Measurements from ENCODE around the gene KRT13. TPM values are rescaled to one million over a fixed set of nuclear protein-coding genes. Genes with fewer than 3 reads are reported as not detected.

KRT13 gene
- total RNA-seq, 1 experiment from 2014 or later, result not detected

- no TSS peak for BruUV-seq (replicated peaks)
- no peak for DNase-seq (ENCODE audit: low spot score)
- H3K36me3 ChIP-seq (ENCODE audit: insufficient read depth, low read length, poor library complexity, severe bottlenecking), result no peaks in the 10 kb centered on the region
- H3K4me1 ChIP-seq (ENCODE audit: insufficient read depth, low read length, poor library complexity, severe bottlenecking), result no peaks in the 10 kb centered on the region
- no peak overlapping the region for H3K4me3 ChIP-seq (ENCODE audit: low read depth, low read length, poor library complexity, severe bottlenecking)
- intact Hi-C loops (cut with micrococcal nuclease; ENCODE audit: unreplicated experiment), result no loop called here
- ChIA-PET CTCF (no interaction called here), POLR2A (ENCODE audit: low non-redundant PET) (interaction anchor here (0.5 kb wide), 1 partner anchor 172 kb away, joined by 3 read pairs; no protein-coding TSS in a partner anchor)
- H3K27ac ChIP-seq (ENCODE audit: low read depth, low read length, poor library complexity, severe bottlenecking), result no peak overlapping the region
- H3K27me3 ChIP-seq (replicated peaks; ENCODE audit: insufficient read depth, low read depth, low read length, poor library complexity), result no peaks in the 10 kb centered on the region
- TF ChIP-seq EZH2 (IDR thresholded peaks at IDR 0.05; ENCODE audit: borderline replicate concordance, low read depth, low read length, poor library complexity, severe bottlenecking), result no peak
- TF ChIP-seq, protein P1, sequence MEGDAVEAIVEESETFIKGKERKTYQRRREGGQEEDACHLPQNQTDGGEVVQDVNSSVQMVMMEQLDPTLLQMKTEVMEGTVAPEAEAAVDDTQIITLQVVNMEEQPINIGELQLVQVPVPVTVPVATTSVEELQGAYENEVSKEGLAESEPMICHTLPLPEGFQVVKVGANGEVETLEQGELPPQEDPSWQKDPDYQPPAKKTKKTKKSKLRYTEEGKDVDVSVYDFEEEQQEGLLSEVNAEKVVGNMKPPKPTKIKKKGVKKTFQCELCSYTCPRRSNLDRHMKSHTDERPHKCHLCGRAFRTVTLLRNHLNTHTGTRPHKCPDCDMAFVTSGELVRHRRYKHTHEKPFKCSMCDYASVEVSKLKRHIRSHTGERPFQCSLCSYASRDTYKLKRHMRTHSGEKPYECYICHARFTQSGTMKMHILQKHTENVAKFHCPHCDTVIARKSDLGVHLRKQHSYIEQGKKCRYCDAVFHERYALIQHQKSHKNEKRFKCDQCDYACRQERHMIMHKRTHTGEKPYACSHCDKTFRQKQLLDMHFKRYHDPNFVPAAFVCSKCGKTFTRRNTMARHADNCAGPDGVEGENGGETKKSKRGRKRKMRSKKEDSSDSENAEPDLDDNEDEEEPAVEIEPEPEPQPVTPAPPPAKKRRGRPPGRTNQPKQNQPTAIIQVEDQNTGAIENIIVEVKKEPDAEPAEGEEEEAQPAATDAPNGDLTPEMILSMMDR (conservative IDR thresholded peaks at IDR 0.05; ENCODE audit: low read depth, low read length), result no peak
- no peaks in the 10 kb centered on the region for H3K9me3 ChIP-seq (ENCODE audit: low read depth, low read length, poor library complexity, severe bottlenecking)
These were observed 7.2 kb upstream of the KRT13 start for GRCh38 chr17:41512546-41513167.

GRCh38 chr17:41511716-41512115 is 6.3 kb upstream of the KRT13 start:
- BruUV-seq (replicated peaks), result no TSS peak
- Histone ChIP-seq H3K27ac (ENCODE audit: low read depth, low read length, poor library complexity, severe bottlenecking) (no peak overlapping the region), H3K4me1 (ENCODE audit: insufficient read depth, low read length, poor library complexity, severe bottlenecking) (no peaks in the 10 kb centered on the region), H3K9me3 (ENCODE audit: low read depth, low read length, poor library complexity, severe bottlenecking) (no peaks in the 10 kb centered on the region), H3K36me3 (ENCODE audit: insufficient read depth, low read length, poor library complexity, severe bottlenecking) (no peaks in the 10 kb centered on the region), H3K27me3 (replicated peaks; ENCODE audit: insufficient read depth, low read depth, low read length, poor library complexity) (no peaks in the 10 kb centered on the region), H3K4me3 (ENCODE audit: low read depth, low read length, poor library complexity, severe bottlenecking) (no peak overlapping the region)
- ChIA-PET POLR2A (ENCODE audit: low non-redundant PET) (no interaction called here), CTCF (no interaction called here)
- TF ChIP-seq, protein P1 (conservative IDR thresholded peaks at IDR 0.05; ENCODE audit: low read depth, low read length), result no peak
- TF ChIP-seq EZH2 (IDR thresholded peaks at IDR 0.05; ENCODE audit: borderline replicate concordance, low read depth, low read length, poor library complexity, severe bottlenecking), result no peak
- intact Hi-C loops (cut with micrococcal nuclease; ENCODE audit: unreplicated experiment), result no loop called here
- DNase-seq (ENCODE audit: low spot score), result no peak

DNA sequence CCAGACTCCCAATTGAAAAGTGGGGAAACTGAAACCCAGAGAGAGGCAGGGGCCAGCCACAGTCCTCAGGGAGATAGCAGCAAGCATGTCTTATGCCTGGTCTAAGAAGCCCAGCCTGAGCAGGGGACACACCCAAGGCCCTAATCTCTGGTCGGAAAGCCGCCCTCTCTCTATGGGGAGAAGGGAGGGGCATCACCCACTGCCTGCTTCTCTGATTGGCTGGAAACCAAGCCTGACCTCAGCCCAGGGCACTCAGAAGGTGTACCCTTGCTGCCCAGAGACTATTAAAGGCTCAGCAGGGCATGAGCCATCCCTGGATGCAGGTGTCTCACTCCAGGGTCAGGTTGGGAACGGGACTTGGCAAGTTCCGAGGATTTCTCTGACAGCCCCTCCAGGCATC is 5.7 kb upstream of the KRT13 start:
- no peak overlapping the region for H3K4me3 ChIP-seq (ENCODE audit: low read depth, low read length, poor library complexity, severe bottlenecking)
- TF ChIP-seq, protein P1 (conservative IDR thresholded peaks at IDR 0.05; ENCODE audit: low read depth, low read length), result no peak
- no peak for TF ChIP-seq EZH2 (IDR thresholded peaks at IDR 0.05; ENCODE audit: borderline replicate concordance, low read depth, low read length, poor library complexity, severe bottlenecking)
- no peak for DNase-seq (ENCODE audit: low spot score)
- H3K27me3 ChIP-seq (replicated peaks; ENCODE audit: insufficient read depth, low read depth, low read length, poor library complexity), result no peaks in the 10 kb centered on the region
- no peak overlapping the region for H3K27ac ChIP-seq (ENCODE audit: low read depth, low read length, poor library complexity, severe bottlenecking)
- H3K36me3 ChIP-seq (ENCODE audit: insufficient read depth, low read length, poor library complexity, severe bottlenecking), result no peaks in the 10 kb centered on the region
- ChIA-PET POLR2A (ENCODE audit: low non-redundant PET) (no interaction called here), CTCF (no interaction called here)
- intact Hi-C loops (cut with micrococcal nuclease; ENCODE audit: unreplicated experiment), result no loop called here
- no peaks in the 10 kb centered on the region for H3K4me1 ChIP-seq (ENCODE audit: insufficient read depth, low read length, poor library complexity, severe bottlenecking)
- BruUV-seq (replicated peaks), result no TSS peak
- no peaks in the 10 kb centered on the region for H3K9me3 ChIP-seq (ENCODE audit: low read depth, low read length, poor library complexity, severe bottlenecking)

All from A673 (cell line).